Thoracic aorta (tissue), 2 donors: ENCODE data around the gene SDR42E2. TPM values are rescaled to one million over a fixed set of nuclear protein-coding genes. Genes with fewer than 3 reads are reported as not detected.

Experiments
- ATAC-seq: fragments of 150-250 bp; one replicate; pipeline ENCODE4 v1.8.0; 2017; ENCODE audit warnings: low read depth; ENCODE audit not compliant: insufficient number of reproducible peaks, low FRiP score
- DNase-seq: peaks from one replicate; pipeline ENCODE4 v3.0.0-alpha.2; 2020; ENCODE audit warnings: low spot score
- H3K27ac ChIP-seq, 2 donors: fragments of 200-600 bp; sonication (generic); 1 replicate in 1 of 2; 2 replicates in 1 of 2; pipeline ENCODE4 v1.5.1; 2016; ENCODE audit warnings: mild to moderate bottlenecking in 2 of 2, moderate library complexity in 2 of 2
- H3K27me3 ChIP-seq: fragments of 200-600 bp; sonication (generic); replicated peaks from 2 replicates; pipeline ENCODE4 v1.6.0; 2016; ENCODE audit warnings: mild to moderate bottlenecking; ENCODE audit not compliant: insufficient read depth
- H3K36me3 ChIP-seq: fragments of 200-600 bp; sonication (generic); one replicate; pipeline ENCODE4 v1.5.1; 2016
- H3K4me1 ChIP-seq, 2 donors: fragments of 200-600 bp; sonication (generic); 1 replicate in 1 of 2; 2 replicates in 1 of 2; pipeline versions ENCODE4 v1.5.1 to v1.6.0; 2016; ENCODE audit warnings: low read depth in 2 of 2, mild to moderate bottlenecking in 1 of 2; ENCODE audit not compliant: control insufficient read depth in 1 of 2
- H3K4me3 ChIP-seq: fragments of 200-600 bp; sonication (generic); 2 replicates; pipeline ENCODE4 v1.5.1; 2016; ENCODE audit warnings: mild to moderate bottlenecking
- H3K9me3 ChIP-seq: fragments of 200-600 bp; sonication (generic); 2 replicates; pipeline ENCODE4 v1.5.1; 2016
- CTCF ChIP-seq: fragments of 200-600 bp; sonication (generic); IDR thresholded peaks from one replicate; pipeline ENCODE4 v1.5.1; 2019; ENCODE audit warnings: antibody characterized with exemption
- total RNA-seq, 2 donors: library from RNA; depleted of rRNA; stranded (reverse); fragments of >200 nt; gene quantifications; one replicate each; pipeline versions ENCODE4 v1.1.0 to v1.2.3, GENCODE V29; 2016

SDR42E2 gene
- total RNA-seq, 2 donors from 2014 or later: not detected

GRCh38 chr16:22217890-22218730 lies 55.8 kb downstream of the SDR42E2 start:
- Histone ChIP-seq H3K27me3 (no peaks in the 10 kb centered on the region), H3K36me3 (no peaks in the 10 kb centered on the region), H3K4me3 (no peak overlapping the region), H3K27ac (peak overlapping the region; percentile 64 to 78), H3K4me1 (peaks cover 22 to 63% of the 10 kb centered on the region in 2 donors), H3K9me3 (no peaks in the 10 kb centered on the region)
- no peak for TF ChIP-seq CTCF
- no peak for DNase-seq
- peak; percentile 26 for ATAC-seq

GRCh38 chr16:22219389-22220068 lies 57.2 kb downstream of the SDR42E2 start:
- ATAC-seq: no peak
- no peak for TF ChIP-seq CTCF

GRCh38 chr16:22220069-22220440 lies 57.7 kb downstream of the SDR42E2 start:
- no peak overlapping the region for H3K4me3 ChIP-seq
- no peaks in the 10 kb centered on the region for H3K36me3 ChIP-seq
- ATAC-seq (no peak), DNase-seq (no peak)
- H3K4me1 ChIP-seq: peaks cover 26 to 77% of the 10 kb centered on the region in 2 donors
- peak overlapping the region; percentile 73 to 78 for H3K27ac ChIP-seq
- no peak for TF ChIP-seq CTCF
- no peaks in the 10 kb centered on the region for H3K27me3 ChIP-seq
- no peaks in the 10 kb centered on the region for H3K9me3 ChIP-seq

More at GRCh38 chr16:22219389-22220068, 57.2 kb downstream of the SDR42E2 start:
- peak overlapping the region; percentile 73 to 78 for H3K27ac ChIP-seq
- H3K36me3 ChIP-seq: no peaks in the 10 kb centered on the region
- no peak overlapping the region for H3K4me3 ChIP-seq
- no peaks in the 10 kb centered on the region for H3K9me3 ChIP-seq
- peaks cover 26 to 72% of the 10 kb centered on the region in 2 donors for H3K4me1 ChIP-seq
- DNase-seq: no peak
- no peaks in the 10 kb centered on the region for H3K27me3 ChIP-seq

- ATAC-seq (no peak), DNase-seq (peak; percentile 52)
- Histone ChIP-seq H3K4me3 (no peak overlapping the region), H3K27me3 (no peaks in the 10 kb centered on the region), H3K36me3 (no peaks in the 10 kb centered on the region), H3K9me3 (no peaks in the 10 kb centered on the region), H3K27ac (peak overlapping the region; percentile 73 to 78), H3K4me1 (peaks cover 28 to 83% of the 10 kb centered on the region in 2 donors)
- TF ChIP-seq CTCF: no peak
Measured at GRCh38 chr16:22220714-22221113, 58.4 kb downstream of the SDR42E2 start.

- TF ChIP-seq CTCF: no peak
- H3K27ac ChIP-seq: peak overlapping the region; percentile 62 to 73
- no peak for ATAC-seq
Measured at GRCh38 chr16:22222006-22222405, 59.7 kb downstream of the SDR42E2 start.

More at GRCh38 chr16:22222006-22222405, 59.7 kb downstream of the SDR42E2 start:
- Histone ChIP-seq H3K36me3 (no peaks in the 10 kb centered on the region), H3K27me3 (no peaks in the 10 kb centered on the region), H3K4me1 (peaks cover 29 to 75% of the 10 kb centered on the region in 2 donors), H3K4me3 (no peak overlapping the region), H3K9me3 (no peaks in the 10 kb centered on the region)
- no peak for DNase-seq
